GM23338 (cell line): Measurements from ENCODE around the gene TAF4B. TPM values are rescaled to one million over a fixed set of nuclear protein-coding genes. Genes with fewer than 3 reads are reported as not detected.

ENCODE experiments used
- ATAC-seq: fragments of 200-7000 bp; cut with Tn5 transposase; 3 replicates; pipeline ENCODE4 v1.9.1; 2020
- DNase-seq: peaks from one replicate; pipeline ENCODE4 v3.0.0-alpha.2; 2015; ENCODE audit warnings: low spot score
- H2AFZ ChIP-seq: fragments of 200-600 bp; sonication (generic); 2 replicates; pipeline ENCODE4 v1.8.0; 2016; ENCODE audit warnings: antibody characterized with exemption, mild to moderate bottlenecking, moderate library complexity
- H3F3A ChIP-seq: fragments of 200-600 bp; sonication (generic); replicated peaks from 2 replicates; pipeline ENCODE4 v1.8.0; 2017; ENCODE audit warnings: antibody characterized with exemption, mixed run types, low read depth
- H3K27ac ChIP-seq: fragments of 200-600 bp; sonication (generic); 2 replicates; pipeline ENCODE4 v1.6.1; 2016; ENCODE audit warnings: low read depth
- H3K27me3 ChIP-seq: fragments of 200-600 bp; sonication (generic); 2 replicates; pipeline ENCODE4 v1.8.0; 2016; ENCODE audit warnings: mild to moderate bottlenecking, mixed run types, moderate library complexity; ENCODE audit not compliant: insufficient read depth
- H3K36me3 ChIP-seq: fragments of 200-600 bp; sonication (generic); 2 replicates; pipeline ENCODE4 v1.8.0; 2016; ENCODE audit warnings: mild to moderate bottlenecking; ENCODE audit not compliant: insufficient read depth
- H3K4me1 ChIP-seq: fragments of 200-600 bp; sonication (generic); 2 replicates; pipeline ENCODE4 v1.8.0; 2016; ENCODE audit warnings: mild to moderate bottlenecking, moderate library complexity; ENCODE audit not compliant: insufficient read depth
- H3K4me2 ChIP-seq: fragments of 200-600 bp; sonication (generic); 2 replicates; pipeline ENCODE4 v1.7.1; 2017; ENCODE audit warnings: mixed run types
- H3K4me3 ChIP-seq: fragments of 200-600 bp; sonication (generic); 2 replicates; pipeline ENCODE4 v1.6.1; 2016; ENCODE audit warnings: mixed run types
- H3K79me2 ChIP-seq: fragments of 200-600 bp; sonication (generic); replicated peaks from 2 replicates; pipeline ENCODE4 v1.8.0; 2017; ENCODE audit warnings: mild to moderate bottlenecking; ENCODE audit not compliant: insufficient read depth
- H3K9me2 ChIP-seq: fragments of 200-600 bp; sonication (generic); 2 replicates; pipeline ENCODE4 v1.8.0; 2017; ENCODE audit not compliant: insufficient read depth
- H4K20me1 ChIP-seq: fragments of 200-600 bp; sonication (generic); replicated peaks from 2 replicates; pipeline ENCODE4 v1.8.0; 2017; ENCODE audit warnings: mild to moderate bottlenecking; ENCODE audit not compliant: insufficient read depth
- H3K27ac Mint-ChIP-seq: 2 replicates; pipeline ENCODE4 v1.8.0; 2020; ENCODE audit warnings: inconsistent platforms, mild to moderate bottlenecking, moderate library complexity, mixed read lengths
- H3K27me3 Mint-ChIP-seq: 3 replicates; pipeline ENCODE4 v1.8.0; 2022; ENCODE audit warnings: low read depth, mild to moderate bottlenecking, moderate library complexity, mixed read lengths, inconsistent platforms; ENCODE audit not compliant: insufficient read depth, poor library complexity
- H3K36me3 Mint-ChIP-seq: 3 replicates; pipeline ENCODE4 v1.8.0; 2021; ENCODE audit warnings: low read depth, mild to moderate bottlenecking, inconsistent platforms, moderate library complexity, mixed read lengths
- H3K4me1 Mint-ChIP-seq: 3 replicates; pipeline ENCODE4 v1.8.0; 2020; ENCODE audit warnings: mild to moderate bottlenecking, inconsistent platforms, mixed read lengths
- H3K4me3 Mint-ChIP-seq: 3 replicates; pipeline ENCODE4 v1.8.0; 2021; ENCODE audit warnings: moderate library complexity, mild to moderate bottlenecking, inconsistent platforms, mixed read lengths
- H3K9me3 Mint-ChIP-seq: 3 replicates; pipeline ENCODE4 v1.8.0; 2020; ENCODE audit warnings: moderate library complexity, mild to moderate bottlenecking, inconsistent platforms, mixed read lengths
- CREB1 ChIP-seq: fragments of 250-450 bp; sonication (Bioruptor Pico); IDR thresholded peaks from 2 replicates; pipeline ENCODE4 v1.5.0; 2020; ENCODE audit warnings: low read depth, mild to moderate bottlenecking, moderate library complexity
- CTCF ChIP-seq, 2 experiments: fragments of 200-600 bp in 1 of 2; sonication (generic) in 1 of 2; conservative IDR thresholded peaks; 2 replicates each; pipeline versions ENCODE4 v1.5.1 to v1.6.1; 2016 to 2017; ENCODE audit warnings: antibody characterized with exemption in 2 of 2, low read depth in 2 of 2, mild to moderate bottlenecking in 2 of 2, moderate library complexity in 1 of 2
- ETS1 ChIP-seq: IDR thresholded peaks from 2 replicates; pipeline ENCODE4 v1.6.1; 2016; ENCODE audit warnings: antibody characterized with exemption
- JUNB ChIP-seq: IDR thresholded peaks from one replicate; pipeline ENCODE4 v1.6.1; 2016; ENCODE audit warnings: antibody characterized with exemption; ENCODE audit not compliant: unreplicated experiment
- STAT1 ChIP-seq: IDR thresholded peaks from one replicate; pipeline ENCODE4 v1.6.1; 2016; ENCODE audit warnings: antibody characterized with exemption; ENCODE audit not compliant: unreplicated experiment
- ZNF114 ChIP-seq: fragments of 250-450 bp; sonication (Bioruptor Pico); IDR thresholded peaks from 2 replicates; pipeline ENCODE4 v1.5.0; 2020; ENCODE audit warnings: mild to moderate bottlenecking, moderate library complexity
- ZNF462 ChIP-seq: fragments of 250-450 bp; sonication (Bioruptor Pico); IDR thresholded peaks from 2 replicates; pipeline ENCODE4 v1.5.0; 2020; ENCODE audit warnings: mild to moderate bottlenecking, moderate library complexity
- polyA plus RNA-seq: library from polyadenylated mRNA; unstranded; fragments of >200 nt; fragmentation: Nextera tagmentation; extraction: Ambion mirVana; gene quantifications from 2 replicates; pipeline ENCODE4 v1.2.1, GENCODE V29; 2016
- total RNA-seq: library from RNA; depleted of rRNA; stranded (reverse); fragments of >200 nt; shearing (Covaris generic); gene quantifications from 2 replicates; pipeline ENCODE4 v1.2.3, GENCODE V29; 2014

Gene TAF4B
- total and polyA plus RNA-seq, 2 experiments from 2014 or later: 9.4 to 27.3 TPM

- TF ChIP-seq ZNF462 (CRISPR knock-in tag) (no peak), CREB1 (CRISPR knock-in tag) (no peak), STAT1 (no peak), ZNF114 (no peak)
These were observed 195.3 kb downstream of the TAF4B start (continued) for GRCh38 chr18:26421503-26421902.

- Histone ChIP-seq H3F3A (no peaks in the 10 kb centered on the region), H3K4me2 (no peak overlapping the region), H3K27ac (no peak overlapping the region), H3K36me3 (no peaks in the 10 kb centered on the region), H2AFZ (no peak overlapping the region), H3K79me2 (no peaks in the 10 kb centered on the region), H3K27me3 (no peaks in the 10 kb centered on the region), H4K20me1 (no peaks in the 10 kb centered on the region), H3K4me3 (no peak overlapping the region), H3K9me2 (peaks cover 15% of the 10 kb centered on the region), H3K4me1 (peaks cover 10% of the 10 kb centered on the region; the same call in 1 of the 2 replicates)
- Mint-ChIP-seq H3K36me3 (no peaks in the 10 kb centered on the region), H3K27me3 (peaks cover 11% of the 10 kb centered on the region), H3K9me3 (no peaks in the 10 kb centered on the region; the same call in 2 of the 3 replicates), H3K27ac (no peak overlapping the region), H3K4me3 (no peak overlapping the region), H3K4me1 (peaks cover 4% of the 10 kb centered on the region)
- no peak for ATAC-seq
- no peak for DNase-seq
- TF ChIP-seq CTCF (conservative IDR thresholded peaks at IDR 0.05; ENCODE audit: low read depth in 2 of 2): no peak
- no peak for TF ChIP-seq ETS1
- TF ChIP-seq ZNF462 (CRISPR knock-in tag): no peak
- no peak for TF ChIP-seq ZNF114
- no peak for TF ChIP-seq JUNB
These were observed 195.7 kb downstream of the TAF4B start for GRCh38 chr18:26421931-26422330.
